Smooth muscle cell (in vitro differentiated cells): Measurements from ENCODE around the gene NARS2. TPM values are rescaled to one million over a fixed set of nuclear protein-coding genes. Genes with fewer than 3 reads are reported as not detected.
"Not testable (repeated sequence)": the region's sequence is repeated elsewhere in the genome, so short reads cannot be mapped to it uniquely, and the experiment has no call there.

Source experiments
- DNase-seq: peaks from one replicate; lab custom pipeline; 2025; ENCODE audit not compliant: unreplicated experiment; lab: John Stamatoyannopoulos, UW
- H2AFZ ChIP-seq: fragments of 200-600 bp; sonication (generic); 2 replicates; pipeline ENCODE4 v1.6.0; 2016; ENCODE audit warnings: antibody characterized with exemption, low read depth, mild to moderate bottlenecking
- H3F3A ChIP-seq: fragments of 200-600 bp; sonication (generic); 2 replicates; pipeline ENCODE4 v1.6.0; 2017; ENCODE audit warnings: antibody characterized with exemption, low read depth
- H3K27ac ChIP-seq: fragments of 200-600 bp; sonication (generic); 2 replicates; pipeline ENCODE4 v1.5.1; 2016; ENCODE audit warnings: low read depth, mild to moderate bottlenecking
- H3K27me3 ChIP-seq: fragments of 200-600 bp; sonication (generic); 2 replicates; pipeline ENCODE4 v1.6.1; 2016; ENCODE audit warnings: low read depth, mild to moderate bottlenecking
- H3K36me3 ChIP-seq: fragments of 200-600 bp; sonication (generic); 2 replicates; pipeline ENCODE4 v1.5.1; 2016; ENCODE audit warnings: low read depth
- H3K4me1 ChIP-seq: fragments of 200-600 bp; sonication (generic); 2 replicates; pipeline ENCODE4 v1.5.1; 2016; ENCODE audit warnings: low read depth
- H3K4me2 ChIP-seq: fragments of 200-600 bp; sonication (generic); 2 replicates; pipeline ENCODE4 v1.6.0; 2016; ENCODE audit warnings: mild to moderate bottlenecking
- H3K4me3 ChIP-seq: fragments of 200-600 bp; sonication (generic); 2 replicates; pipeline ENCODE4 v1.5.1; 2016; ENCODE audit warnings: mild to moderate bottlenecking
- H3K79me2 ChIP-seq: fragments of 200-600 bp; sonication (generic); 2 replicates; pipeline ENCODE4 v1.6.0; 2016; ENCODE audit warnings: low read depth, mild to moderate bottlenecking
- H3K9ac ChIP-seq: fragments of 200-600 bp; sonication (generic); 2 replicates; pipeline ENCODE4 v1.6.0; 2016; ENCODE audit warnings: low read depth
- H3K9me3 ChIP-seq: fragments of 200-600 bp; sonication (generic); replicated peaks from 2 replicates; pipeline ENCODE4 v1.5.1; 2016; ENCODE audit warnings: low read depth
- H4K20me1 ChIP-seq: fragments of 200-600 bp; sonication (generic); 2 replicates; pipeline ENCODE4 v1.6.0; 2016; ENCODE audit warnings: low read depth
- WGBS: methylation state at CpG from one replicate; pipeline ENCODE4 v1.1.7; 2016; ENCODE audit warnings: low lambda C conversion rate; 5-methylcytosine and 5-hydroxymethylcytosine counted together
- polyA plus RNA-seq: library from polyadenylated mRNA; unstranded; fragments of >200 nt; fragmentation: Nextera tagmentation; extraction: Ambion mirVana; gene quantifications from 2 replicates; pipeline ENCODE4 v1.2.1, GENCODE V29; 2016
- total RNA-seq: library from RNA; depleted of rRNA; stranded (reverse); fragments of >200 nt; gene quantifications from 2 replicates; pipeline ENCODE4 v1.2.3, GENCODE V29; 2014
- TF ChIP-seq, protein P1 (sequence below): fragments of 200-600 bp; sonication (generic); IDR thresholded peaks from 2 replicates; pipeline ENCODE4 v1.5.1; 2017; ENCODE audit warnings: borderline replicate concordance, mild to moderate bottlenecking, antibody characterized with exemption; ENCODE audit not compliant: insufficient read depth, poor library complexity, severe bottlenecking

NARS2 gene
- total and polyA plus RNA-seq, 2 experiments from 2014 or later = 12.2 to 17.4 TPM

GRCh38 chr11:78615724-78616123 lies 41.1 kb upstream of the NARS2 start:
- no peaks in the 10 kb centered on the region for H3K27me3 ChIP-seq
- H3K79me2 ChIP-seq = no peaks in the 10 kb centered on the region
- H3F3A ChIP-seq = no peaks in the 10 kb centered on the region
- TF ChIP-seq, protein P1, sequence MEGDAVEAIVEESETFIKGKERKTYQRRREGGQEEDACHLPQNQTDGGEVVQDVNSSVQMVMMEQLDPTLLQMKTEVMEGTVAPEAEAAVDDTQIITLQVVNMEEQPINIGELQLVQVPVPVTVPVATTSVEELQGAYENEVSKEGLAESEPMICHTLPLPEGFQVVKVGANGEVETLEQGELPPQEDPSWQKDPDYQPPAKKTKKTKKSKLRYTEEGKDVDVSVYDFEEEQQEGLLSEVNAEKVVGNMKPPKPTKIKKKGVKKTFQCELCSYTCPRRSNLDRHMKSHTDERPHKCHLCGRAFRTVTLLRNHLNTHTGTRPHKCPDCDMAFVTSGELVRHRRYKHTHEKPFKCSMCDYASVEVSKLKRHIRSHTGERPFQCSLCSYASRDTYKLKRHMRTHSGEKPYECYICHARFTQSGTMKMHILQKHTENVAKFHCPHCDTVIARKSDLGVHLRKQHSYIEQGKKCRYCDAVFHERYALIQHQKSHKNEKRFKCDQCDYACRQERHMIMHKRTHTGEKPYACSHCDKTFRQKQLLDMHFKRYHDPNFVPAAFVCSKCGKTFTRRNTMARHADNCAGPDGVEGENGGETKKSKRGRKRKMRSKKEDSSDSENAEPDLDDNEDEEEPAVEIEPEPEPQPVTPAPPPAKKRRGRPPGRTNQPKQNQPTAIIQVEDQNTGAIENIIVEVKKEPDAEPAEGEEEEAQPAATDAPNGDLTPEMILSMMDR = no peak
- 93% methylated on average over 1 of the region's 1 CpG for WGBS
- H3K9ac ChIP-seq = no peak overlapping the region
- no peak overlapping the region for H3K4me2 ChIP-seq
- H3K27ac ChIP-seq = no peak overlapping the region
- H3K36me3 ChIP-seq = no peaks in the 10 kb centered on the region
- H3K4me3 ChIP-seq = no peak overlapping the region
- no peak for DNase-seq
- H4K20me1 ChIP-seq = no peaks in the 10 kb centered on the region
- no peak overlapping the region for H2AFZ ChIP-seq
- peaks cover 2% of the 10 kb centered on the region for H3K9me3 ChIP-seq
- H3K4me1 ChIP-seq = no peaks in the 10 kb centered on the region

DNA sequence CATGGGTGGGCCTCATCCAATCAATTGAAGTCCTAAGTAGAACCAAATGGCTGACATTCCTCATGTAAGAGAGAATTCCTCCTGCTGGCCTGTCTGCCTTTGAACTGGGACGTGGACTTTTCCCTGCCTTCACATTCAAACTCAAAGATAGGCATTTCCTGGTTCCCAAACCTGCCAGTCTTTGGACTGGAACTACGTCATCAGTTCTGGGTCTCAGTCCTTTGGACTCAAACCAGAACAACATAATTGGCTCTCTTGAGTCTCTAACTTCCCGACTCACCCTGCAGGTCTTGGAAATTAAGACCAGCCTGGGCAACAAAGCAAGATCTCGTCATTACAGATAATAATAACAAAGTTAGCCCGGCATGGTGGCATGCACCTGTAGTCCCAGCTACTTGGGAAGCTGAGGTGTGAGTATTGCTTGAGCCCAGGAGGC lies 38.7 kb upstream of the NARS2 start:
- 81% methylated on average over 5 of the region's 5 CpGs for WGBS
- no peak overlapping the region for H3K4me3 ChIP-seq
- no peaks in the 10 kb centered on the region for H3F3A ChIP-seq

GRCh38 chr11:78612721-78613377 lies 38.2 kb upstream of the NARS2 start:
- Histone ChIP-seq H3K79me2 (no peaks in the 10 kb centered on the region), H4K20me1 (no peaks in the 10 kb centered on the region), H3K36me3 (no peaks in the 10 kb centered on the region), H3K27ac (no peak overlapping the region), H3K9ac (no peak overlapping the region), H3K27me3 (no peaks in the 10 kb centered on the region), H3K4me3 (no peak overlapping the region), H3K4me1 (no peaks in the 10 kb centered on the region), H3K9me3 (no peaks in the 10 kb centered on the region), H3K4me2 (no peak overlapping the region), H2AFZ (no peak overlapping the region), H3F3A (no peaks in the 10 kb centered on the region)
- TF ChIP-seq, protein P1 = no peak
- no peak for DNase-seq
- WGBS = 85% methylated on average over 4 of the region's 4 CpGs

More for the DNA sequence above, 38.7 kb upstream of the NARS2 start:
- no peak overlapping the region for H3K4me2 ChIP-seq
- no peaks in the 10 kb centered on the region for H3K9me3 ChIP-seq
- no peak overlapping the region for H3K9ac ChIP-seq
- no peak overlapping the region for H3K27ac ChIP-seq
- H3K36me3 ChIP-seq = no peaks in the 10 kb centered on the region
- H3K27me3 ChIP-seq = no peaks in the 10 kb centered on the region
- no peaks in the 10 kb centered on the region for H3K79me2 ChIP-seq
- no peak for DNase-seq
- H2AFZ ChIP-seq = no peak overlapping the region
- H3K4me1 ChIP-seq = no peaks in the 10 kb centered on the region
- H4K20me1 ChIP-seq = no peaks in the 10 kb centered on the region
- TF ChIP-seq, protein P1 = no peak

- H4K20me1 ChIP-seq, H3K4me3 ChIP-seq: not testable (repeated sequence)
Observed at GRCh38 chr11:78609321-78609720, 34.7 kb upstream of the NARS2 start.

More at GRCh38 chr11:78609321-78609720, 34.7 kb upstream of the NARS2 start:
- not testable (repeated sequence) for H3K27ac ChIP-seq, H3K9me3 ChIP-seq, H3K9ac ChIP-seq, H3K4me1 ChIP-seq, H2AFZ ChIP-seq, H3K27me3 ChIP-seq, H3K79me2 ChIP-seq, H3K36me3 ChIP-seq, H3K4me2 ChIP-seq, DNase-seq, H3F3A ChIP-seq
- 85% methylated on average over 5 of the region's 5 CpGs for WGBS
